OCI-M1 (cell line): ENCODE results near the gene MYOD1.

Source experiments
- DNase-seq: peaks from one replicate; lab custom pipeline; 2025; lab: John Stamatoyannopoulos, UW

MYOD1 gene

GRCh38 chr11:17750013-17750800 lies 30.8 kb downstream of the MYOD1 start:
- DNase-seq, result no peak

GRCh38 chr11:17750801-17751165 lies 31.4 kb downstream of the MYOD1 start:
- no peak for DNase-seq

DNA sequence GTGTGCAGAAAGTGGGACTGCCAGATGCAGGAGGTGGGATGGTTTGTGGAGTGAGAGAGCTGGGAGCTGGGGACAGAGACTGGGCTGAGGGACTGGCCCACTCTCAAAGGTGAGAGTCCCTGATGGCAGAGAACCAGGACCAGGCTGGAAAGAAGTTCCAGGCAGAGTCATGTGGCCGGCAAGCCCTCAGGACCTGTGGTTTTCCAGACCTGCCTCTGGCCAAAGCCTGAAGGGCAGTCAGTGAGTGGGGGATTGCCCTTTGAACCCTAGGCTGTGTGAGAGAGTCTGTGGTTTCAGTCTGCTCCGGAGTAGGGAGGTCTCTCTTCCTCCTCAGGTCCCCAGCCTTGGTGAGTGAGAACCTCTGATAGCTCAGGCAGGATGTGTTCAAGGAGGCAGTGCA lies 32.2 kb downstream of the MYOD1 start:
- DNase-seq, result no peak

DNA sequence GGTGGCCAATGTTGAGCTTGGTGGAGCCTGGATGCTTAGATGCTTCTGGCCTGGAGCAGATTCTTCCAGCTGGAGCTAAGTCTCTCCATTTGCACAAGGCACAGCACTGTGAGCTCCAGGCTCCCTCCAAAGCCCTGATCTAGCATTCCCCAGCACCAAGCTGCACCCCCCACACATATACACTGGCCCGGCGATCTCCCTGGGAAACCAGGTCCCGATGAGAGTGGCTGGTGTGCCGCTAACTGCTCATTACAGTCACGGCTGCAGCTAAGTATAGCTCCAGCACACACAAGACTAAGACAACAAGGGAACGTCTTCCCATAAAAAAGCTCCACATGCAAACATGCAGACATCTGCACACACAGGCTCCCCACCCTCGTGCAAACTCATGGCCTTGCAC lies 32.8 kb downstream of the MYOD1 start:
- no peak for DNase-seq

DNA sequence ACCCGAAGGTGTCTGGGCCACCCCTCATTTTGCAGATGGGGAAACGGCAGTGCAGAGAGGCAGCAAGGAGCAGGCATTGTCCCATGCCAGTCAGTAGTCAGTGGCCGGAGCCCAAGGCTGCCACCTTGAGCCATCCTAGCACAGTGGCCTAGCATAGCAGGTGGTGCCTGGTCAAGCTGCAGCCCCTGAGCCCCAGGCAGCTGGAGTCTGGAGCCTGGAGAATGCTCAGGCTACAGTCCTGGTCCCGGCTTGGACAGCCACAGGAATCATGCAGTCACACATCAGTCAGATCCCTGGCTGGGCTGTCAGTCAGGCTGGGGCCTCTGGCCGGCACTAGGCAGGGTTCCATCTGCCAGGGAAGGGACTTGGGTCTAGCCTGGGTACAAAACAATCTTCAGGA lies 33.8 kb downstream of the MYOD1 start:
- no peak for DNase-seq

- no peak for DNase-seq
These were observed 34.3 kb downstream of the MYOD1 start for GRCh38 chr11:17753641-17754040.

DNA sequence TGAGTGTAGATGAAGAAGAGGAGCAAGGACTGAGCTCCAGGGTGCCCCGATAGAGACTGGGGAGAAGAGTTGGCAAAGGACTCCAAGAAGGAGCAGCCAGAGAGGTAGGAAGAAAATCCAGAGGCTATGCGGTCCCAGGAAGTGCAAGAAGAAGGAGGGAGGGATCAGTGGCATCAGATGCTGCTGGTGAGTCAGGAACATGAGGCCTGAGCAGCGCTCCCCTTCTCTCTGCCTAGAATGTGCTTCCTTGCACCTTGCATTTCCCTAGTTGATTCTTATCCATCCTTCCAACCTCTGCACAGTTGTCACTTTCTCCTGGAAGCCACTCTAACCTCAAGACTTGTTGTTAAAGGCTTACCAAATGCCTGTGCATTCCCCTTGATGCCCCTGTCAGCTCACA lies 36.5 kb downstream of the MYOD1 start:
- DNase-seq, result no peak

DNA sequence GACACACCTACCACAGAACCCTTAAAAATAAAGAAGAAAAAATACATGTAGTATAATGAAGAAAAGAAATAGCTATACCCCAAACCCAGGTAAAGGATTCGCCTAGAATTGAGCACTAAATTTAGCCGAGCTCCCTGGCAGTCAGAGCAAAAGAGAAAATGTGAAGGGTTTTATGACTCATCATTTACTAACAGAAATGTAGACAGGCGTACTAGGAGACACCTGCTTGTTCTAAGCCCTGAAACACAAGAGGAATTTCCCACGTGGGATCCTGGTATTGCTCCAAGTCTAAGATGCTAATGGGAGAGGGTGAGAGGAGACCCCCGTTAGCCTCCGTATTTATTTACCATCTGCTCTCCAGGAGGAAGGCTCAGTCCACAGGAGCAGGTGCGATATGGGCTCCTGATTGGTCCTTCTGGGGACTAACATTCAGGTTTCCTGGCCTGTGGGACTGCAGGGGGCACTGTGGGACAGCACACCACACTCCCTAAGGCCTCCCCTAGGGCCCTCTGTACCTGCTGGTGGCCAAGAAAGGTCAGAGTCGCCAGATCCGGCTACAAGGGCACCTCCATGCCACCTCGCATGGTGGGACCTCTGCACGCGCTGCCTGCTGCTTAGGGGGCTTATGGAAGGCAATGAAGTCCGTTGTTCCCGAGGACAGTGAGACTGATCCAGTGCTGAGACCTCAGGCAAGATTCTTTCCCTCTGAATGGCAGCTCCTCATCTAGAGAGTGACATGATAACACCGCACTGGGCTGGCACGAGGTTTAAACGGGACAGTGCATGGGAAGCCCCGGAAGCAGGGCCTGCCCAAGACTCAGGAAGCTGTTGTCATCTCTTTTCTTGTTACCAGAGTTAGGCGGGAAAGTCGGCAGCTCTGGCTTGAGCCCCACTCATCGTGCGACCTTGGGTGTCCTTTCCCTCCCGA lies 41.0 kb downstream of the MYOD1 start:
- DNase-seq, result peak; percentile 27

DNA sequence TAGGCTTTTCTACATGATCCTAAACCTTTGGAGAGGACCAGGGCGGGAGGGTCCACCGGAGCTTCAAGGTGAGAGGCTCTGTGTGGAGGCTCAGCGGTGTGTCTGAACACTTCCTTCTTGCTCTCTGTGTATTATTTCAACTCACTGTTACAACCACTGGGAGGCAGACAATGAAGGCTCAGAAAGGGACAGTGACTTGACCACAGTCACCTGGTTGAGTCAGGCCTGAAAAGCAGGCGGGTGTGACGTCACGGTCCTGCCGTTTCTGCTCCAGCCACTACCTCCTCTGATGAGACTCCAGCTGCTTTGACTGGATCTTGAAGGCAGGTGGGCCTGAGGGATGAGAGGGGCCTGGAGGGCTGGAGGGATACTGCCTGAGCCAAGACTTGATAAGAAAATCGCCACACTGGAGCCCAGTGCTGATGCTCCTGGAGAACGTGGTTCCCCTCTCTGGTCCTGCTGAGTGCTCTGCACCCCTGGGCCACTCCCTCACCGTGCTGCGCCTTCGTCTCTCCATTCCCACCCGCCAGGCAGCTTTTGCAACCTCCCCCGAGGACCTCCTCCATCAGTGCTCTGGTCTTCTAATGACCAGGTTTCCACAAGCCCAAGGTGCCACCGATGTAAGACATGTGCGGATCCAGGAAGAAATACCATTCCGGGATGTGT lies 43.1 kb downstream of the MYOD1 start:
- DNase-seq, result peak; percentile 37

DNA sequence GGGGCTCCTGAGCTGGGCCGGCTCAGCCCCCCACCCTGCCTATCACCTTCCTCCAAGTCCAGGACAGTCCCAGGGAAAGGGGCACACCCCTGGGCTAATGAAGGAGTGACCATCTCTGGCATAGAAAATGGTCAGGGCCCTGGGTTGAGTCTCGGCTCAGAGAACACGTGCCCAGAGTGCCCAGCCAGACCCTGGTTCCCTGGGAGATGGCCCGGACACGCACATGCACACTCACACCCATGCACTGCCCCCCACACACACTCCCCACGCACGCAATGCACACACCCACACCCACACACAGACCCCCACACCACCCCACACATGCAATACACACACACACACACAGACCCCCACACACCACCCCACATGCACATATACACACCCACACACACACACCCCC lies 43.9 kb downstream of the MYOD1 start:
- no peak for DNase-seq

DNA sequence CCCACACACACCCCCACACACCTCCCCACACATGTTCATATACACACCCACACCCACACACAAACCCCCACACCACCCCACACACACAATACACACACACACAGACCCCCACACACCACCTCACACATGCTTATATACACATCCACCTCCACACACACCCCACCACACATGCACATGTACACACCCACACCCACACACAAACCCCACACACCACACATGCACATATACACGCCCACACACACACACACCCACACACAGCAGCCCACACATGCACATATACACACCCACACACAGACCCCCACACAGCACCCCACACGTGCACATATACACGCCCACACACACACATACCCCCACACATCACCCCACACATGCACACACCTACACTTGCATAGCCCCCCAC lies 44.3 kb downstream of the MYOD1 start:
- no peak for DNase-seq

DNA sequence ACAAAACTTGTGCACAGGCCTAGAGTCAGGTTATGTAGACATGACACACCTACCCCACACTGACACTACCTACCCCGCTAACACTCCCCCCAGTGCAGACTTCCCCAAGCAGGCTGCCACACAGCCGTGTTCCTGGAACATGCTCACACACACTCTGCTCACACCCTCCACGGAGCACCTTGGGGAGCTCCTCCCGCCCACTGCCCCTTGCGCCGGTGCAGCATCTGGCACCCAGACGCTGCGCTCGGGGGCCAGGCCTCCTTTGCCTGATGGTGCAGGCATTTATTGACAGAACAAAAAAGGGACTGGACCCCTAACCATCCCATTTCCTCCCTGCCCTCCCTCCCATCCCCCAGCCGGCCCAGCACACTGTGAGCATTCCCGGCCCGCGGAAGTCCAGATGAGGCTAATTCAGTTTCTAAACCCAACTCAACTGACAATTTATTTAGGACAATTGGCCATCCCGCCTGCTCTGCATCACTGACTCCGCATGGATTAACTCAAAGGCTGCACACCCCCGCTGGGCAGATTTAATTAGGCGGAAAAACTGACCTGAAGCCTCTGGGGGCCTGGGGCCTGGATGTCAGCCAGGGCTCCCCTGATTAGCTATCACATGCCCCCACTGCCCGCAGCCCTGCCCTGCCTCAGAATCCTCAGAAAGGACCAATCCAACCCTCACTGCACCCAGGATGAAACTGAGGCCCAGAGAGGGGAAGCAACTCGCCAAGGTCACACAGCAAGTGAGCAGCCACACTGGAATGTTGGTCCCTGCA lies 45.3 kb downstream of the MYOD1 start:
- no peak for DNase-seq

GRCh38 chr11:17765356-17766072 lies 46.1 kb downstream of the MYOD1 start:
- DNase-seq, result peak; percentile 10

- no peak for DNase-seq
These were observed 46.6 kb downstream of the MYOD1 start for GRCh38 chr11:17766073-17766359.

GRCh38 chr11:17766590-17766989 lies 47.2 kb downstream of the MYOD1 start:
- no peak for DNase-seq

- DNase-seq, result no peak
These were observed 48.0 kb downstream of the MYOD1 start for GRCh38 chr11:17767301-17767885.

DNA sequence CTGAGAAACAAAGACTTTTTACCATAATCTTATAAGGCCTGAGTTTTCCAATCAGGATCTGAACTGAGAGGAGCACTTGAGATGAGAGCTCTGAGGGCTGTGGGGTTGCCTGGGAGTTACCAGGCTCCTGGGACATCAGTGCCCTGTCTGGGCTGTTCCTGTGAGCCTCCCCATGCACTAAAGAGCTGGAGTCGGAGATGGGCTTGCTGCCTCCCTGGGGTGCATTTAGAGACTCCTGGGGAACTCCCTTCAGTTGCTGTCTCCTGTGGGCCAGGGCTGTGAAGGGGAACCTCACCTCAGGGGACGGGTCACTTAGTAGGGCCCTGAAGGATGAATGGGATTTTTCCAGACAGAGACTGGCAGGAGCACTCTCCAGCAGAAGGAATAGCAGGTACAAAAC lies 48.5 kb downstream of the MYOD1 start:
- DNase-seq, result no peak

GRCh38 chr11:17768547-17768946 lies 49.2 kb downstream of the MYOD1 start:
- no peak for DNase-seq

GRCh38 chr11:17769218-17769617 lies 49.8 kb downstream of the MYOD1 start:
- no peak for DNase-seq

DNA sequence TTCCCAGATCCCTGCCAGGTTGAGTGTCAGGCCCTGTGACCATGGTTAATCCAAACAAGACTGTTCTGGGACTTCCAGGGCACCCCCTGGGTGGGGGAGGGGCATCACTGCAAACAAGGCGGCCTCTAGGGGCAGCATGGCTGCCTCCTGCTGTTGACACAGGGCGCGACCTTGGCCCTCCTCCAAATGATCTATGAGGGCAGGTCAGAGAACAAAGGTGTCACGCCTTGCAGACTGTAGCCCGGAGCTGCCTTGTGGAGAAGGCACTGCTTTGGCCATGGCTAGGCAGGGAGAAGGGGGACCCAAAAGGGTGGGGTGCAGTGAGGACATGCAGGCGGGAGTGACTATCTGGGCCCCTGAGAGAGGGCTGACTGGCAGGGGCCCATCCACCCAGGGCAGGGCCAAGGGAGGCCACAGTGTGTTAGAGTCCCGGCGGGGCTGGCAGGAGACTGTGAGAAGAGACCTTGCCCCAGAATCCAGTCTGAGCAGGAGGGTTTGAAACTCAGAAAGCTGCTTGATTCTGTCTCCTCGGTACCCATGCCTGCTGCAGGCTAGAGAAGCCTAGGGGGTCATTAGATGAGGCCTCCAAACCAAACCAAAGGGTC lies 50.8 kb downstream of the MYOD1 start:
- DNase-seq, result peak; percentile 60

DNA sequence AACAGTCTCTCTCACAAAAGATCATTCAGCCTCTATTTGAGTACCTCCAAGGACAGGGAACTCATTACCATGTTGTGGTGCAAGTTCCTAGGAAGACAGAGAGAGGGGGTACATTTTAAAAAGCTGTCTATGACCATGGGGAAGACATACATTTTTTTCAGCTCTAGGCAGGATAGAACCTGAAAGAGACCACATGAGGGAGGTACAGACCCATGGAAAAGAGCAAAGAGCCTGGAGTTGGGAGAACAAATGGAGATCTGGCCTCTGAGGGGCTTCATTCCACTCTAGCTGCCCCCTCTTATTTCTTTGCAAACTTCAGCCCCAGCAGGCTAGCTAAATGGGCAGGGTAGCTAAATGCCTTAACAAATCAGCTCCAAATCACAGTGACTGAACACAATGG lies 51.5 kb downstream of the MYOD1 start:
- DNase-seq, result no peak
